Naive B cell (primary cell): ENCODE measurements around the gene BST1. TPM values are rescaled to one million over a fixed set of nuclear protein-coding genes. Genes with fewer than 3 reads are reported as not detected.
"Not testable (repeated sequence)": the region's sequence is repeated elsewhere in the genome, so short reads cannot be mapped to it uniquely, and the experiment has no call there.

Experiments used
- ATAC-seq, 2 donors: fragments of 150-1000 bp; cut with Tn5 transposase; 2 replicates each; pipeline ENCODE4 v1.10.0; 2021; ENCODE audit warnings: low read depth in 2 of 2, mild to moderate bottlenecking in 2 of 2, moderate library complexity in 2 of 2
- DNase-seq: peaks from one replicate; pipeline ENCODE4 v3.0.0; 2022
- H3K27ac Mint-ChIP-seq, 6 donors: one replicate each; pipeline ENCODE4 v1.8.0; 2020 to 2022; ENCODE audit warnings: mild to moderate bottlenecking in 6 of 6, mixed read lengths in 6 of 6, moderate library complexity in 5 of 6, inconsistent platforms in 2 of 6
- H3K27me3 Mint-ChIP-seq, 3 donors: one replicate each; pipeline ENCODE4 v1.8.0; 2021 to 2022; ENCODE audit warnings: mixed read lengths in 3 of 3, mild to moderate bottlenecking in 1 of 3
- H3K36me3 Mint-ChIP-seq, 2 donors: one replicate each; pipeline ENCODE4 v1.8.0; 2020 to 2022; ENCODE audit warnings: mixed read lengths in 2 of 2, inconsistent platforms in 1 of 2, mild to moderate bottlenecking in 1 of 2
- H3K4me1 Mint-ChIP-seq, 3 donors: one replicate each; pipeline ENCODE4 v1.8.0; 2020 to 2022; ENCODE audit warnings: mixed read lengths in 3 of 3, inconsistent platforms in 1 of 3, mild to moderate bottlenecking in 1 of 3, moderate library complexity in 1 of 3
- H3K4me3 Mint-ChIP-seq, 8 donors: one replicate each; pipeline ENCODE4 v1.8.0; 2020 to 2022; ENCODE audit warnings: mild to moderate bottlenecking in 8 of 8, mixed read lengths in 8 of 8, moderate library complexity in 8 of 8, inconsistent platforms in 2 of 8
- H3K9me3 Mint-ChIP-seq, 7 donors: one replicate each; pipeline ENCODE4 v1.8.0; 2020 to 2022; ENCODE audit warnings: mixed read lengths in 7 of 7, mild to moderate bottlenecking in 5 of 7, inconsistent platforms in 2 of 7, moderate library complexity in 1 of 7
- polyA plus RNA-seq, 6 donors: library from polyadenylated mRNA; unstranded; fragments of 300-500 nt; fragmentation: Illumina TruSeq; gene quantifications; one replicate each; pipeline ENCODE4 v1.2.3, GENCODE V29; 2021; ENCODE audit warnings: low read depth in 6 of 6

BST1 gene
- polyA plus RNA-seq, 6 donors from 2014 or later, result 0.29 to 2.4 (median 0.46) TPM

- Mint-ChIP-seq H3K4me1 (no peaks in the 10 kb centered on the region), H3K27ac (no peak overlapping the region), H3K27me3 (no peaks in the 10 kb centered on the region), H3K4me3 (no peak overlapping the region), H3K36me3 (no peaks in the 10 kb centered on the region), H3K9me3 (no peaks in the 10 kb centered on the region)
- no peak for ATAC-seq
- no peak for DNase-seq
These were observed 18.0 kb downstream of the BST1 start for GRCh38 chr4:15720851-15721250.

DNA sequence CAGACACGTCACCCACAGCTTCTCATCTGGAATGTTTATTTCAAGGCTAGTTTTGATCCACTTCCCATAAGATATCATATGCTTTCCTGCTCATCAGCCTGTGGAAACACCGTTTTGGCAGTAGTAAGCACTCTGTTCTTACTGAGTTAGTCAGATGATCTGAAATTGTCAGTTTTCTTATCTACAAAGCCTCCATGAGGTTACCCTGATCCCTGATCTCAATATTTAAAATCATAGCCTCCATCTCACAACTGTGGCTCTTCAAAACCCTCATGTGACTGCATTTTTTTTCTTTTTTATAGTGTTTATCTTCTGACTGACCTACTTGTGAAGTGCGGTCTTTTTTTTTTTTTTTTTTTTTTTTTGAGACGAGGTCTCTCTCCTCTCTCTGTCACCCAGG, 22.7 kb downstream of the BST1 start:
- H3K27ac Mint-ChIP-seq, result peak overlapping the region in 2 of 6 donors; percentile 20 to 60
- no peaks in the 10 kb centered on the region for H3K9me3 Mint-ChIP-seq
- no peak overlapping the region for H3K4me3 Mint-ChIP-seq
- DNase-seq, result no peak
- no peak for ATAC-seq
- H3K36me3 Mint-ChIP-seq, result no peaks in the 10 kb centered on the region
- no peaks in the 10 kb centered on the region for H3K27me3 Mint-ChIP-seq
- no peaks in the 10 kb centered on the region for H3K4me1 Mint-ChIP-seq

GRCh38 chr4:15729910-15730533, 27.2 kb downstream of the BST1 start:
- no peaks in the 10 kb centered on the region for H3K27me3 Mint-ChIP-seq
- H3K4me3 Mint-ChIP-seq, result no peak overlapping the region
- peaks cover 0 to 4% (median 0%) of the 10 kb centered on the region in 3 donors for H3K4me1 Mint-ChIP-seq
- ATAC-seq, result peak in 1 of 2 donors; percentile 53
- no peaks in the 10 kb centered on the region for H3K36me3 Mint-ChIP-seq
- H3K27ac Mint-ChIP-seq, result no peak overlapping the region
- H3K9me3 Mint-ChIP-seq, result peaks cover 0 to 2% (median 0%) of the 10 kb centered on the region in 7 donors
- DNase-seq, result peak; percentile 41

GRCh38 chr4:15733061-15733460, 30.2 kb downstream of the BST1 start:
- DNase-seq, H3K27me3 Mint-ChIP-seq, H3K27ac Mint-ChIP-seq, H3K36me3 Mint-ChIP-seq, H3K4me3 Mint-ChIP-seq, H3K9me3 Mint-ChIP-seq, ATAC-seq: not testable (repeated sequence)
- H3K4me1 Mint-ChIP-seq, result peaks cover 0 to 12% (median 0%) of the 10 kb centered on the region in 3 donors

GRCh38 chr4:15735536-15735935, 32.7 kb downstream of the BST1 start:
- H3K27me3 Mint-ChIP-seq, result no peaks in the 10 kb centered on the region
- ATAC-seq, result no peak
- H3K9me3 Mint-ChIP-seq, result peaks cover 0 to 4% (median 0%) of the 10 kb centered on the region in 7 donors
- H3K36me3 Mint-ChIP-seq, result no peaks in the 10 kb centered on the region
- no peak for DNase-seq
- H3K4me3 Mint-ChIP-seq, result no peak overlapping the region
- peaks cover 0 to 14% (median 0%) of the 10 kb centered on the region in 3 donors for H3K4me1 Mint-ChIP-seq
- no peak overlapping the region for H3K27ac Mint-ChIP-seq

GRCh38 chr4:15736514-15737050, 33.7 kb downstream of the BST1 start:
- Mint-ChIP-seq H3K27ac (no peak overlapping the region), H3K9me3 (peaks cover 4 to 8% (median 6%) of the 10 kb centered on the region in 7 donors), H3K4me3 (no peak overlapping the region), H3K4me1 (peaks cover 0 to 14% (median 0%) of the 10 kb centered on the region in 3 donors), H3K27me3 (no peaks in the 10 kb centered on the region), H3K36me3 (no peaks in the 10 kb centered on the region)
- DNase-seq (no peak), ATAC-seq (peak in 1 of 2 donors; percentile 92)

- Mint-ChIP-seq H3K9me3 (peaks cover 4 to 15% (median 11%) of the 10 kb centered on the region in 7 donors), H3K4me3 (no peak overlapping the region), H3K4me1 (peaks cover 0 to 14% (median 0%) of the 10 kb centered on the region in 3 donors), H3K36me3 (peaks cover 0 to 4% of the 10 kb centered on the region in 2 donors), H3K27me3 (no peaks in the 10 kb centered on the region), H3K27ac (no peak overlapping the region)
- ATAC-seq (no peak), DNase-seq (no peak)
These were observed 34.4 kb downstream of the BST1 start for GRCh38 chr4:15737255-15737654.

DNA sequence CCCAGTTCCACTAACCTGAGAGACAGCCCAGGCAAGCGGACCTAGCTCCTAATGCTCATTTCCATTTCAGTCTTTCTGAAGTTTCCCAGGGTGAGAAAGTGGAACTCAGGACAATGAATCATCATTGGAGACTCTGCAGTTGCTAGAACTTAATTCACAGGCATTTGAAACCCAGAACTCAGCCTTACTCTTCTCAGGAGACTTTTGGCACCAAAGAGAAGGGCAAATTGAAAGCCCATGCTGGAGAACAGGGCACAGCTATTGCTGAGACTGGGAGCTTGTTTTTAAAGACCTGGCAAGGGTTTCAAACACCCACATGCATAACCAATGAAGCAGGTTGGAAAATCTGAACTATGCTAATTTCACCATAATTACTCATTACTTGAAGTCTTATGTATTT, 36.0 kb downstream of the BST1 start:
- DNase-seq, result no peak
- Mint-ChIP-seq H3K27me3 (no peaks in the 10 kb centered on the region), H3K27ac (no peak overlapping the region), H3K9me3 (peaks cover 4 to 28% (median 19%) of the 10 kb centered on the region in 7 donors), H3K4me3 (no peak overlapping the region), H3K36me3 (peaks cover 0 to 14% of the 10 kb centered on the region in 2 donors), H3K4me1 (peaks cover 0 to 12% (median 0%) of the 10 kb centered on the region in 3 donors)
- no peak for ATAC-seq

- Mint-ChIP-seq H3K36me3 (peaks cover 1 to 14% of the 10 kb centered on the region in 2 donors), H3K9me3 (peaks cover 4 to 38% (median 23%) of the 10 kb centered on the region in 7 donors), H3K4me1 (peaks cover 0 to 10% (median 0%) of the 10 kb centered on the region in 3 donors), H3K27me3 (no peaks in the 10 kb centered on the region), H3K27ac (no peak overlapping the region), H3K4me3 (no peak overlapping the region)
- DNase-seq, result no peak
- ATAC-seq, result no peak
These were observed 38.0 kb downstream of the BST1 start for GRCh38 chr4:15740764-15741404.

DNA sequence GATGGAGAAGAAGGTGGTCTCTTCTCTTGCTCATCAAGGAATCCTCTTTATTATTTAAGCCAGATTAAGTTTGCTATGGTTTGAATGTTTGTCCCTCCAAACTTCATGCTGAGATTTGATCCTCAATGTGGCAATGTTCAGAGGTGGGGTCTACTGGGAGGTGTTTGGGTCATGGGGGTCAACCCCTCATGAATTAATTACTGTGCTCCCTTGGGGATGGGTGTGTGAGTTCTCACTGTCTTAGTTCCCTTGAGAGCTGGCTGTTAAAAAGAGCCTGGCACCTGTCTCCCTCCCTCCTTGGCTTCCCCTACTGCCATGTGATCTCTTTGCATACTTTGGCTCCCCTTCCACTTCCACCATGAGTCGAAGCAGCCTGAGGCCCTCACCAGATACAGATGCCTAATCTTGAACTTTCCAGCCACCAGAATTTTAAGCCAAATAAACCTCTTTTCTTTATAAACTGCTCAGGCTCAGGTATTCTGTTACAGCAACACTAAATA, 39.3 kb downstream of the BST1 start:
- no peak overlapping the region for H3K4me3 Mint-ChIP-seq
- peak overlapping the region in 1 of 6 donors; percentile 6 for H3K27ac Mint-ChIP-seq
- no peaks in the 10 kb centered on the region for H3K27me3 Mint-ChIP-seq
- peaks cover 9 to 45% (median 23%) of the 10 kb centered on the region in 7 donors for H3K9me3 Mint-ChIP-seq
- DNase-seq (no peak), ATAC-seq (no peak)
- peaks cover 6 to 21% of the 10 kb centered on the region in 2 donors for H3K36me3 Mint-ChIP-seq
- H3K4me1 Mint-ChIP-seq, result peaks cover 0 to 4% (median 0%) of the 10 kb centered on the region in 3 donors

GRCh38 chr4:15742637-15743036, 39.8 kb downstream of the BST1 start:
- ATAC-seq (no peak), DNase-seq (no peak)
- peaks cover 0 to 4% (median 0%) of the 10 kb centered on the region in 3 donors for H3K4me1 Mint-ChIP-seq
- peaks cover 6 to 21% of the 10 kb centered on the region in 2 donors for H3K36me3 Mint-ChIP-seq
- no peaks in the 10 kb centered on the region for H3K27me3 Mint-ChIP-seq
- H3K27ac Mint-ChIP-seq, result no peak overlapping the region
- H3K4me3 Mint-ChIP-seq, result no peak overlapping the region
- H3K9me3 Mint-ChIP-seq, result peaks cover 9 to 45% (median 23%) of the 10 kb centered on the region in 7 donors

DNA sequence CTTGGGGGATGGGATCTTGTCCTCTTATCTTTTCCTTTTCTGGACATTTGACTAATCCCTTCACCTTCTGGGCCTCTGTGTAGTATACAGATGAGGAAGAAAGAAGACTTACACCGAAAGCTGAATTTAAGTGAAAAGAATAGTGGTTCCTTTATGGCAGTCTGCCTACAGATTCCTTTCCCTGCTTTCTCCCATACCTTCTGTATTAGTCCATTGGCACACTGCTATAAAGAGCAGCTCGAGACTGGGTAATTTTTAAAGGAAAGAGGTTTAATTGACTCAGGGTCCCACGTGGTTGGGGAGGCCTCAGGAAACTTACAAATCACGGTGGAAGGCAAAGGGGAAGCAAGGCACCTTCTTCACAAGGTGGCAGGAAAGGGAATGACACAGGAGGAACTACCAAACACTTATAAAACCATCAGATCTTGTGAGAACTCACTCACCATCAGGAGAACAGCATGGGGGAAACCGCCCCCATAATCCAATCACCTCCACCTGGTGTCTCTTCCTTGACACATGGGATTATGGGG, 41.2 kb downstream of the BST1 start:
- Mint-ChIP-seq H3K4me3 (no peak overlapping the region), H3K27ac (peak overlapping the region in 1 of 6 donors; percentile 39), H3K27me3 (no peaks in the 10 kb centered on the region), H3K4me1 (no peaks in the 10 kb centered on the region), H3K9me3 (peaks cover 9 to 45% (median 23%) of the 10 kb centered on the region in 7 donors), H3K36me3 (peaks cover 6 to 21% of the 10 kb centered on the region in 2 donors)
- no peak for ATAC-seq
- no peak for DNase-seq

DNA sequence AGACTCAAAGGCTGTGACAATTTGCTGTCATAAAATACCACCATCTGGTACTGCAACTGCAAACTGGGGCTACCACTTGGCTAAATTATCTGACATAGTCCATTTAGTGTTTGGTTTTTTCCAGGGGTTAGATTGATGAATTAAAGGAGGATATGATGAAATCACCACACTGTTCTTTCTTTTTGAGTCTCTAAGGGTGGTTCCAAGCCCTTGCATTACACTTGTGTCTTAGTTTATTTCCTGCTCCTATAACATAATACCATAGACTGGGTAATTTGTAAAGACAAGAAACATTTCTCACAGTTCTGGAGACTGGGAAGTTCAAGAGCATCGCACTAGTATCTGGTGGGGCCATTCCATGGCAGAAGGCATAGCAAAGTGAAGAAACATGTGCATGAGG, 43.2 kb downstream of the BST1 start:
- no peaks in the 10 kb centered on the region for H3K27me3 Mint-ChIP-seq
- H3K4me3 Mint-ChIP-seq, result no peak overlapping the region
- H3K4me1 Mint-ChIP-seq, result no peaks in the 10 kb centered on the region
- H3K36me3 Mint-ChIP-seq, result peaks cover 6 to 27% of the 10 kb centered on the region in 2 donors
- H3K9me3 Mint-ChIP-seq, result peaks cover 9 to 42% (median 20%) of the 10 kb centered on the region in 7 donors
- DNase-seq, result no peak
- ATAC-seq, result no peak
- no peak overlapping the region for H3K27ac Mint-ChIP-seq
